HG02981 (cell line): ENCODE data around the gene DHDH.

ENCODE experiments used
- ATAC-seq: cut with Tn5 transposase; IDR thresholded peaks from one replicate; pipeline ENCODE4 v1.9.1; 2021; ENCODE audit warnings: mild to moderate bottlenecking, moderate library complexity; ENCODE audit not compliant: unreplicated experiment

Gene DHDH

DNA sequence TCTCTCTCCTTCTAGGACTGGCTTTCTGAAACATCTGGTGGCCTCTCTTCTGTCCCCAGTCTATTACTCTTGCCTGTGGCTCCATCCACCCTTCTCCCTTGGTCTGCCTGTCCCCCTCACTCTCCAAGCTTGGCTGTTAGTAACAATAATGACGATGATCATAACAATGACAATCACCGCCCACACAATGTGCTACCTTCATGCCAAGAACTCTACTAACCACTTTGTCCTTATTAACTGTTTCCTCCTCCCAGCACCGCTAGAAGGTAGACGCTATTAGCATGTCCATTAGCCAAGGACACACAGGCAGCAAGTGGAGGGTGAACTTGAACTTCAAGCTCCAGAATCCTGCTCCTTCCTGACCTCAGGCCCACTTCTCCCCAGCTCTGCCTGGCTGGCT is 56.9 kb downstream of the DHDH start:
- no peak for ATAC-seq

GRCh38 chr19:48991011-48991609 is 57.6 kb downstream of the DHDH start:
- ATAC-seq, result no peak

GRCh38 chr19:48991873-48992580 is 58.5 kb downstream of the DHDH start:
- no peak for ATAC-seq

- no peak for ATAC-seq
These were observed 59.2 kb downstream of the DHDH start for GRCh38 chr19:48992581-48993174.

DNA sequence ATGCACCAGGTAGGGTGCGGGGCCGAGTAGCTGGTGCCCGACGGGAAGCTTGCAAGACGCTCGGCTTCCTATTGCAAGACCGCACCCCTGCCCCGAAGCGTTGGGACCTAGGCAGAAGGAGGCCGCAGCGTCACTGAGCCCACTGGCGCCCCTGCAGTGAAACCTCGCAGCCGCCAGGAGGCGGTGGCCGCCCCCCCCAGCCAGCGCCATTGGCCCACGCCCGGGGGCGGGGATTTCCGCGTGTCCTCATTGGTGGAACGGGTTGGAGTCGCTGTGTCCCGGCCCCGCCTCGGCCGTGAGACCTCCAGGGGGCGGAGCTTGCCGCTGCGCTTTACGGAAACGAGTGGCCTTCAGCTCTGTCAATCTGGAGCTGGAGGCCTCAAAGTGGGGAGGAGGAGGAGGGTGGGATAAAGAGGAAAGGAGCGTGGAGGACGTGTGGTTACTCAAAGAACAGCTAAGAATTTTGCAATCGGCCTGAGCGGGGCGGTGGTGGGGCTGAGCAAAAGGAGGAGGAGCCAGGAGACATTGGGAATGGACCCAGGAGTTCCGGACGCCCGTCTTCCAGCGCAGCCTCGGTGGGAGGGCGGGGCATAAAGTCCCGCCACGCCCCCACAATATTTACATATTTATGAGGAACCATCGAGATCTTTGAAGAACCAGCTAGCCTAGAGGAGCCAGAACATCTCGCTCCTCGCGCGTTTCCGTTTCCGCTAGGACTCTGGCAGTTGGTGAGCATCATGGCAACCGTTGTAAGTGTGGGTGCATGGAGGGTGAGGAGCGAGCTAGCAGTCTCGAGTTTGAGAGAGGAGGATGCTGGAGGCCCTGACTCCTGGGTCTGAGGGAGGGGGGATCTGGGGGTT is 59.9 kb downstream of the DHDH start, which contains the start of the genes GYS1 and RUVBL2:
Gene GYS1, minus strand, starts transcription at position 135 of the 860 bp plus-strand sequence. CDS start 197 bp downstream, outside the sequence.
Gene RUVBL2, plus strand, starts transcription at position 713 of the 860 bp plus-strand sequence. Its CDS starts 25 bp downstream, at position 738.
- ATAC-seq, result peak; percentile 83

DNA sequence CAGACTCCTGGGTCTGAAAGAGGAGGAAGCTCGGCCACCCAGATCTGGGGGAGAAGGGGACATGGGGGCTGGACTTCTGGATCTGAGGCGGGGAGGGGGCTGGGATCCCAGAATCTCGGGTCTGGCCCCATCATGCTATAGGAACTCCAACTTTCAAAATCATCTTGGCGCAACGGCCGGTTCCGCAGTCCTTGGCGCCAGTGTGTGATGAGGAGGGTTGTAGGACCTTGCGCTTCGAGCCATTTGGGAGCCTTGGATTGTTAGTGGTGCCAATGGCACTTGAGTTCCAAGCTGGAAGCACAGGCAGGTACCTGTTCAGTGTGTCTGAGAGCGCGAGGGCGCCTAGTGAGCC is 60.5 kb downstream of the DHDH start:
- no peak for ATAC-seq
